ENCODE measurements around the gene TBC1D30. TPM values are rescaled to one million over a fixed set of nuclear protein-coding genes. Genes with fewer than 3 reads are reported as not detected.

The TBC1D30 gene
- total and polyA plus RNA-seq, 9 of the 15 experiments (the other 6 are each of a cell fraction or from before 2014, with no cell fraction given): 0.07 to 0.55 (median 0.20) TPM; not detected in 1

DNA sequence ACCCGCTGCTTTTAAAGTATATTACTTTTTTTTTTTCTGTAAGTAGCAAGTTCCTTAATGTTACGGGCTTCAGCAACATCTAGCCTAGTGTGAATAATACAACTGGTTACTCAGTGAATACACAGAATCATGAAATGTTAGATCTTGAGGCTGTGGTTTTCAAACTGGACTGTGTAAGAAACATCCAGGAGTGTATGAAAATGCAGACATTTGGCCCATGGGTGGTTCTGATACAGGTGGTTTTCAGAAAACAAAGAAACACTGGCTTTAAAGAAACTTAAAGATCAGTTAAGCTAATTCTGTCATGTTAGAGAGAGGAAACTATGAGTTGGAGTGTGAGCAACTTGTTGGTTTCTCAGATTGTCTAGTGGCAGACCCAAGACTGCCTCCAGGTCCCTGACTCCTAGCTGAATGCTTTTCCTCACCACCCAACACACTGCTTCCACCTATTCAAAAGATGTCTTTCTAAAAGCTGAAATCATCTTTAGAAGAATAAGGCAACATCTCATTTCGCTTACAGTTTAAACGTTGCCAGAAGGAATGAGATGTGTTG lies 36.1 kb downstream of the TBC1D30 start (continued):
- no peak for TF ChIP-seq BCLAF1 (IDR thresholded peaks at IDR 0.05; ENCODE audit: borderline replicate concordance in 1 of 2, control insufficient read depth in 1 of 2, low read depth in 2 of 2, low read length in 1 of 2)

DNA sequence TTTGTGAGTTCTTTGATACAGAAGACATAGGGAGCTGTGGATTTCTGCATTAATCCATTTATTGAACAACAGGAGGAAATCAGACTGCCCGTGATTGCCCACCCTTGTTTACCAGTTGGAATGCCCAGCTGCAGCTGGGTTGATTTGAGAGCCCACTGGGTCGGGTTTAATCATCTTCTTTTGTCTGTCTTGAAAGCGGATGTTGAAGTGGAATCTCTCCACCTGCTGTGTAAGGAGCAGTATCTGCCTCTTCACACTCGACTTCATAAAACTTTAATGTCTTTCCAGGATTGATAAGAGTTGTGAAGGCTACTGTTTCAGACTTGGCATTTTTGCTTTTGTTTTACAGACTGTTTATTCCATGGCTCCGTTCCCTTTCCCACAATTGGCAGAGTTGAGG lies 39.9 kb downstream of the TBC1D30 start:
- POLR2A ChIA-PET: interaction anchor here (0.5 to 0.8 kb wide), 2 partner anchors 12 to 1176 kb away, joined by 3 to 4 read pairs; no protein-coding TSS in a partner anchor
- no peak for DNase-seq (ENCODE audit: extremely low read depth in 1 of 4, low spot score in 3 of 4)
- no peaks in the 10 kb centered on the region for H3K9me3 ChIP-seq (replicated peaks; ENCODE audit: control insufficient read depth, insufficient read depth, low read depth, low read length)
- H3K4me2 ChIP-seq (ENCODE audit: insufficient read depth, low read length): no peak overlapping the region
- no peak for FAIRE-seq
- TF ChIP-seq CXXC5 (CRISPR knock-in tag; IDR thresholded peaks at IDR 0.05) (no peak), HIVEP1 (CRISPR knock-in tag; IDR thresholded peaks at IDR 0.05) (no peak), MBD2 (IDR thresholded peaks at IDR 0.05; ENCODE audit: borderline replicate concordance, low read depth) (no peak), SMARCC2 (IDR thresholded peaks at IDR 0.05; ENCODE audit: low read depth) (no peak), NR2C1 (IDR thresholded peaks at IDR 0.05) (no peak), NR2C1 (tag; IDR thresholded peaks at IDR 0.05) (no peak), KAT7 (CRISPR knock-in tag; IDR thresholded peaks at IDR 0.05; ENCODE audit: borderline replicate concordance) (no peak), THRAP3 (IDR thresholded peaks at IDR 0.05; ENCODE audit: borderline replicate concordance) (no peak), NCOR1 (IDR thresholded peaks at IDR 0.05) (no peak), ARID2 (IDR thresholded peaks at IDR 0.05) (no peak)
- TF ChIP-seq, protein P1, sequence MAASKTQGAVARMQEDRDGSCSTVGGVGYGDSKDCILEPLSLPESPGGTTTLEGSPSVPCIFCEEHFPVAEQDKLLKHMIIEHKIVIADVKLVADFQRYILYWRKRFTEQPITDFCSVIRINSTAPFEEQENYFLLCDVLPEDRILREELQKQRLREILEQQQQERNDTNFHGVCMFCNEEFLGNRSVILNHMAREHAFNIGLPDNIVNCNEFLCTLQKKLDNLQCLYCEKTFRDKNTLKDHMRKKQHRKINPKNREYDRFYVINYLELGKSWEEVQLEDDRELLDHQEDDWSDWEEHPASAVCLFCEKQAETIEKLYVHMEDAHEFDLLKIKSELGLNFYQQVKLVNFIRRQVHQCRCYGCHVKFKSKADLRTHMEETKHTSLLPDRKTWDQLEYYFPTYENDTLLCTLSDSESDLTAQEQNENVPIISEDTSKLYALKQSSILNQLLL (CRISPR knock-in tag; IDR thresholded peaks at IDR 0.05; ENCODE audit: borderline replicate concordance): no peak
- no peaks in the 10 kb centered on the region for H4K20me1 ChIP-seq (replicated peaks; ENCODE audit: control insufficient read depth, insufficient read depth, low read length)
- H2AFZ ChIP-seq (ENCODE audit: low read depth, low read length): no peak overlapping the region
- CTCF ChIA-PET (ENCODE audit: low intra/inter-chr PET ratio): interaction anchor here (0.7 kb wide), 1 partner anchor 16 kb away, joined by 3 read pairs; no protein-coding TSS in a partner anchor
- H3K27me3 ChIP-seq (ENCODE audit: control insufficient read depth in 2 of 2, insufficient read depth in 2 of 2, low read length in 2 of 2): peaks cover 0 to 4% of the 10 kb centered on the region in 2 experiments; a peak in 2 of 5 replicates
- H3K36me3 ChIP-seq (ENCODE audit: control insufficient read depth, insufficient read depth, low read length): no peaks in the 10 kb centered on the region
- no TSS peak for BruUV-seq (replicated peaks)
- H3K4me1 ChIP-seq (replicated peaks in 1 of 2; ENCODE audit: control insufficient read depth in 2 of 2, insufficient read depth in 2 of 2, low read length in 2 of 2): no peaks in the 10 kb centered on the region
- no peaks in the 10 kb centered on the region for H3K9me1 ChIP-seq (ENCODE audit: control insufficient read depth, insufficient read depth, low read length)
- ATAC-seq: no peak
- no peak overlapping the region for H3K4me3 ChIP-seq
- no peaks in the 10 kb centered on the region for H3K79me2 ChIP-seq (ENCODE audit: control insufficient read depth, insufficient read depth, low read length)
- WGBS (ENCODE audit: insufficient coverage, low coverage, missing lambda C conversion rate): 3% methylated on average over 5 of the region's 5 CpGs
- in situ Hi-C loops (cut with MboI) (no loop called here), intact Hi-C loops (cut with micrococcal nuclease) (no loop called here)
- H3K9ac ChIP-seq (ENCODE audit: insufficient read depth in 1 of 2, low read depth in 2 of 2, low read length in 2 of 2): no peak overlapping the region
- no peak overlapping the region for H3K27ac ChIP-seq (ENCODE audit: extremely low read depth, low read depth, low read length)
